ENCODE measurements around the gene SH3PXD2A. TPM values are rescaled to one million over a fixed set of nuclear protein-coding genes. Genes with fewer than 3 reads are reported as not detected.

Gene SH3PXD2A
- total RNA-seq, 8 experiments from 2014 or later: 7.8 to 34.3 (median 12.8) TPM

- Histone ChIP-seq H3K4me1 (replicated peaks in 1 of 2) (peaks cover 0 to 3% of the 10 kb centered on the region in 2 donors), H3K27ac (no peak overlapping the region), H3K4me3 (no peak overlapping the region)
- in situ Hi-C loops (cut with MboI; ENCODE audit: low pct_unique_long_range_greater_than_20kb in 2 of 9, low sequenced_read_pairs in 9 of 9, unreplicated experiment in 9 of 9): no loop called here
- 64 to 92% (median 78%) methylated on average over 2 to 12 of the region's 12 CpGs; no CpG with 5 or more reads in 6 of the 10 experiments for WGBS, 10 experiments
- no peak for ATAC-seq (replicated peaks in 6 of 8)
These were observed 57.5 kb downstream of the SH3PXD2A start for GRCh38 chr10:103797857-103798256.

GRCh38 chr10:103795634-103796270 lies 59.6 kb downstream of the SH3PXD2A start:
- in situ Hi-C loops (cut with MboI; ENCODE audit: low pct_unique_long_range_greater_than_20kb in 2 of 9, low sequenced_read_pairs in 9 of 9, unreplicated experiment in 9 of 9): no loop called here
- Histone ChIP-seq H3K4me3 (no peak overlapping the region), H3K4me1 (replicated peaks in 1 of 2) (peaks cover 0 to 3% of the 10 kb centered on the region in 2 donors), H3K27ac (no peak overlapping the region)
- 0 to 100% (median 90%) methylated on average over 1 to 2 of the region's 4 CpGs; no CpG with 5 or more reads in 5 of the 10 experiments for WGBS, 10 experiments
- no peak for ATAC-seq (replicated peaks in 6 of 8)

- no peak for ATAC-seq (replicated peaks in 6 of 8)
- Histone ChIP-seq H3K4me1 (replicated peaks in 1 of 2) (peaks cover 0 to 3% of the 10 kb centered on the region in 2 donors), H3K27ac (no peak overlapping the region), H3K4me3 (no peak overlapping the region)
- 68 to 100% (median 96%) methylated on average over 1 to 7 of the region's 7 CpGs; no CpG with 5 or more reads in 1 of the 10 experiments for WGBS, 10 experiments
- in situ Hi-C loops (cut with MboI; ENCODE audit: low pct_unique_long_range_greater_than_20kb in 2 of 9, low sequenced_read_pairs in 9 of 9, unreplicated experiment in 9 of 9): no loop called here
These were observed 60.4 kb downstream of the SH3PXD2A start for GRCh38 chr10:103794996-103795395.

GRCh38 chr10:103793920-103794883 lies 61.2 kb downstream of the SH3PXD2A start:
- no peak overlapping the region for H3K4me3 ChIP-seq
- H3K27ac ChIP-seq: no peak overlapping the region
- 8 to 100% (median 76%) methylated on average over 2 to 6 of the region's 13 CpGs; no CpG with 5 or more reads in 2 of the 10 experiments for WGBS, 10 experiments
- peaks cover 0 to 3% of the 10 kb centered on the region in 2 donors for H3K4me1 ChIP-seq (replicated peaks in 1 of 2)
- ATAC-seq (replicated peaks in 6 of 8): peak in 5 of 8 experiments; percentile 46 to 98 (median 69)
- in situ Hi-C loops (cut with MboI; ENCODE audit: low pct_unique_long_range_greater_than_20kb in 2 of 9, low sequenced_read_pairs in 9 of 9, unreplicated experiment in 9 of 9): no loop called here

GRCh38 chr10:103793429-103793828 lies 61.9 kb downstream of the SH3PXD2A start:
- in situ Hi-C loops (cut with MboI; ENCODE audit: low pct_unique_long_range_greater_than_20kb in 2 of 9, low sequenced_read_pairs in 9 of 9, unreplicated experiment in 9 of 9): no loop called here
- H3K27ac ChIP-seq: no peak overlapping the region
- 80 to 95% (median 83%) methylated on average over 1 to 3 of the region's 3 CpGs; no CpG with 5 or more reads in 5 of the 10 experiments for WGBS, 10 experiments
- H3K4me3 ChIP-seq: no peak overlapping the region
- peaks cover 0 to 3% of the 10 kb centered on the region in 2 donors for H3K4me1 ChIP-seq (replicated peaks in 1 of 2)
- no peak for ATAC-seq (replicated peaks in 6 of 8)

GRCh38 chr10:103792547-103792946 lies 62.8 kb downstream of the SH3PXD2A start:
- 80 to 100% (median 92%) methylated on average over 1 to 2 of the region's 2 CpGs; no CpG with 5 or more reads in 6 of the 10 experiments for WGBS, 10 experiments
- ATAC-seq (replicated peaks in 6 of 8): peak in 2 of 8 experiments; percentile 3 to 32
- H3K4me3 ChIP-seq: no peak overlapping the region
- in situ Hi-C loops (cut with MboI; ENCODE audit: low pct_unique_long_range_greater_than_20kb in 2 of 9, low sequenced_read_pairs in 9 of 9, unreplicated experiment in 9 of 9): no loop called here
- peaks cover 0 to 3% of the 10 kb centered on the region in 2 donors for H3K4me1 ChIP-seq (replicated peaks in 1 of 2)
- H3K27ac ChIP-seq: no peak overlapping the region

- WGBS, 10 experiments: 92% methylated on average over 2 of the region's 3 CpGs; no CpG with 5 or more reads in 9 of the 10 experiments
- no peak for ATAC-seq (replicated peaks in 6 of 8)
- peaks cover 0 to 3% of the 10 kb centered on the region in 2 donors for H3K4me1 ChIP-seq (replicated peaks in 1 of 2)
- no peak overlapping the region for H3K4me3 ChIP-seq
- no peak overlapping the region for H3K27ac ChIP-seq
- in situ Hi-C loops (cut with MboI; ENCODE audit: low pct_unique_long_range_greater_than_20kb in 2 of 9, low sequenced_read_pairs in 9 of 9, unreplicated experiment in 9 of 9): no loop called here
These were observed 63.5 kb downstream of the SH3PXD2A start for GRCh38 chr10:103791858-103792257.

GRCh38 chr10:103791291-103791690 lies 64.1 kb downstream of the SH3PXD2A start:
- in situ Hi-C loops (cut with MboI; ENCODE audit: low pct_unique_long_range_greater_than_20kb in 2 of 9, low sequenced_read_pairs in 9 of 9, unreplicated experiment in 9 of 9): no loop called here
- Histone ChIP-seq H3K27ac (no peak overlapping the region), H3K4me1 (replicated peaks in 1 of 2) (peaks cover 0 to 3% of the 10 kb centered on the region in 2 donors), H3K4me3 (no peak overlapping the region)
- no peak for ATAC-seq (replicated peaks in 6 of 8)
- 71 to 100% (median 95%) methylated on average over 1 to 6 of the region's 8 CpGs; no CpG with 5 or more reads in 4 of the 10 experiments for WGBS, 10 experiments

GRCh38 chr10:103790580-103790979 lies 64.8 kb downstream of the SH3PXD2A start:
- in situ Hi-C loops (cut with MboI; ENCODE audit: low pct_unique_long_range_greater_than_20kb in 2 of 9, low sequenced_read_pairs in 9 of 9, unreplicated experiment in 9 of 9): no loop called here
- H3K27ac ChIP-seq: no peak overlapping the region
- no peak overlapping the region for H3K4me3 ChIP-seq
- 83 to 100% (median 95%) methylated on average over 1 to 5 of the region's 5 CpGs; no CpG with 5 or more reads in 2 of the 10 experiments for WGBS, 10 experiments
- ATAC-seq (replicated peaks in 6 of 8): no peak
- H3K4me1 ChIP-seq (replicated peaks in 1 of 2): peaks cover 0 to 3% of the 10 kb centered on the region in 2 donors

GRCh38 chr10:103789771-103790201 lies 65.6 kb downstream of the SH3PXD2A start:
- Histone ChIP-seq H3K27ac (no peak overlapping the region), H3K4me3 (no peak overlapping the region), H3K4me1 (replicated peaks in 1 of 2) (peaks cover 0 to 3% of the 10 kb centered on the region in 2 donors)
- peak in 3 of 8 experiments; percentile 46 to 55 (median 49) for ATAC-seq (replicated peaks in 6 of 8)
- WGBS, 10 experiments: 21 to 96% (median 81%) methylated on average over 2 to 4 of the region's 7 CpGs; no CpG with 5 or more reads in 4 of the 10 experiments
- in situ Hi-C loops (cut with MboI; ENCODE audit: low pct_unique_long_range_greater_than_20kb in 2 of 9, low sequenced_read_pairs in 9 of 9, unreplicated experiment in 9 of 9): no loop called here

- H3K4me3 ChIP-seq: no peak overlapping the region
- in situ Hi-C loops (cut with MboI; ENCODE audit: low pct_unique_long_range_greater_than_20kb in 2 of 9, low sequenced_read_pairs in 9 of 9, unreplicated experiment in 9 of 9): no loop called here
- no peak overlapping the region for H3K27ac ChIP-seq
- 58 to 93% methylated on average over 2 to 3 of the region's 6 CpGs; no CpG with 5 or more reads in 8 of the 10 experiments for WGBS, 10 experiments
- no peaks in the 10 kb centered on the region for H3K4me1 ChIP-seq (replicated peaks in 1 of 2)
- ATAC-seq (replicated peaks in 6 of 8): no peak
These were observed 66.2 kb downstream of the SH3PXD2A start for GRCh38 chr10:103789161-103789560.

GRCh38 chr10:103787331-103787730 lies 68.0 kb downstream of the SH3PXD2A start:
- H3K4me1 ChIP-seq (replicated peaks in 1 of 2): no peaks in the 10 kb centered on the region
- in situ Hi-C loops (cut with MboI; ENCODE audit: low pct_unique_long_range_greater_than_20kb in 2 of 9, low sequenced_read_pairs in 9 of 9, unreplicated experiment in 9 of 9): no loop called here
- no peak overlapping the region for H3K4me3 ChIP-seq
- ATAC-seq (replicated peaks in 6 of 8): no peak
- 80% methylated on average over 3 of the region's 3 CpGs; no CpG with 5 or more reads in 9 of the 10 experiments for WGBS, 10 experiments
- H3K27ac ChIP-seq: no peak overlapping the region

- H3K4me1 ChIP-seq (replicated peaks in 1 of 2): no peaks in the 10 kb centered on the region
- no peak overlapping the region for H3K4me3 ChIP-seq
- no peak overlapping the region for H3K27ac ChIP-seq
- in situ Hi-C loops (cut with MboI; ENCODE audit: low pct_unique_long_range_greater_than_20kb in 2 of 9, low sequenced_read_pairs in 9 of 9, unreplicated experiment in 9 of 9): no loop called here
- WGBS, 10 experiments: 0 to 100% (median 50%) methylated on average over 1 to 4 of the region's 4 CpGs; no CpG with 5 or more reads in 3 of the 10 experiments
- no peak for ATAC-seq (replicated peaks in 6 of 8)
These were observed 69.4 kb downstream of the SH3PXD2A start for GRCh38 chr10:103786020-103786419.
